T-helper 9 cell (primary cell): ENCODE data around the gene APOLD1.

Experiments used
- DNase-seq: peaks from one replicate; pipeline ENCODE4 v3.0.0-alpha.2; 2020

Gene APOLD1

GRCh38 chr12:12839873-12840579, 54.6 kb downstream of the APOLD1 start:
- DNase-seq, result no peak

GRCh38 chr12:12840580-12840899, 55.1 kb downstream of the APOLD1 start:
- no peak for DNase-seq
